Stimulated activated naive B cell treated with anti-CD40 and anti-IgM and Interleukin-4, amounts not matched to agents 10 μg/mL and 1 μg/mL and 100 μg/mL, for 72 hours (primary cell): Measurements from ENCODE around the gene MGMT.
A peak's percentile ranks its signal among the peaks of the same experiment; 100 is the strongest.

ENCODE experiments used
- ATAC-seq, 2 donors: fragments of 150-1000 bp; cut with Tn5 transposase; replicated peaks; 2 replicates each; pipeline ENCODE4 v1.10.0; 2021; ENCODE audit warnings: moderate library complexity in 1 of 2
- DNase-seq: peaks from one replicate; pipeline ENCODE4 v3.0.0; 2021
- H3K27ac Mint-ChIP-seq: one replicate; pipeline ENCODE4 v1.8.0; 2022; ENCODE audit warnings: mild to moderate bottlenecking, mixed read lengths
- H3K27me3 Mint-ChIP-seq, 2 donors: one replicate each; pipeline ENCODE4 v1.8.0; 2022; ENCODE audit warnings: mixed read lengths in 2 of 2
- H3K36me3 Mint-ChIP-seq, 2 donors: one replicate each; pipeline ENCODE4 v1.8.0; 2022; ENCODE audit warnings: mixed read lengths in 2 of 2, mild to moderate bottlenecking in 1 of 2
- H3K4me1 Mint-ChIP-seq, 2 donors: one replicate each; pipeline ENCODE4 v1.8.0; 2022; ENCODE audit warnings: mixed read lengths in 2 of 2, mild to moderate bottlenecking in 1 of 2
- H3K4me3 Mint-ChIP-seq, 2 donors: one replicate each; pipeline ENCODE4 v1.8.0; 2022; ENCODE audit warnings: mild to moderate bottlenecking in 2 of 2, mixed read lengths in 2 of 2, moderate library complexity in 1 of 2
- H3K9me3 Mint-ChIP-seq, 2 donors: one replicate each; pipeline ENCODE4 v1.8.0; 2022; ENCODE audit warnings: mixed read lengths in 2 of 2, mild to moderate bottlenecking in 1 of 2

The MGMT gene

GRCh38 chr10:129680661-129681344, 213.8 kb downstream of the MGMT start:
- ATAC-seq (no peak), DNase-seq (no peak)
- peaks cover 15% of the 10 kb centered on the region in 2 donors for H3K36me3 Mint-ChIP-seq
- H3K9me3 Mint-ChIP-seq, result peaks cover 0 to 3% of the 10 kb centered on the region in 2 donors
- H3K4me1 Mint-ChIP-seq, result peaks cover 6% of the 10 kb centered on the region in 2 donors
- H3K4me3 Mint-ChIP-seq, result no peak overlapping the region
- no peaks in the 10 kb centered on the region for H3K27me3 Mint-ChIP-seq
- H3K27ac Mint-ChIP-seq, result no peak overlapping the region

DNA sequence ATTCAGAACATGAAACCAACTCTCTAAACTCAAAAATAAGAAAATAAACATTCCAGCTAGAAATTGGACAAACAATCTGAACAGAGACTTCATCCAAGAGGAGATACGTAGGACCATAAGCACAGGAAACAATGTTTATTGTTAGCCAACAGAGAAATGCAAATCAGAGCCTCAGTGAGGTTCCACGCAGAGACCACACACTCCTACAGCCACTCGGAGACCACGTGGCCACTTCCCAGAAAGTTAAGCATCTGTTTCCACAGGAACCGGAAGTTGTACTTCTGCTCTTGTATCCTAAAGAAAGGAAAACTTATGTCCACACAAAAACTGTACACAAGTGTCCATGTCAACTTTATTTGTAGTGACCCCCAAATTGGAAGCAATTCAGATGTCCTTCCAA, 214.8 kb downstream of the MGMT start:
- H3K27me3 Mint-ChIP-seq, result no peaks in the 10 kb centered on the region
- peaks cover 0 to 3% of the 10 kb centered on the region in 2 donors for H3K9me3 Mint-ChIP-seq
- DNase-seq, result no peak
- peaks cover 10 to 12% of the 10 kb centered on the region in 2 donors for H3K36me3 Mint-ChIP-seq
- no peak for ATAC-seq
- H3K27ac Mint-ChIP-seq, result no peak overlapping the region
- H3K4me1 Mint-ChIP-seq, result peaks cover 0 to 2% of the 10 kb centered on the region in 2 donors
- no peak overlapping the region for H3K4me3 Mint-ChIP-seq

DNA sequence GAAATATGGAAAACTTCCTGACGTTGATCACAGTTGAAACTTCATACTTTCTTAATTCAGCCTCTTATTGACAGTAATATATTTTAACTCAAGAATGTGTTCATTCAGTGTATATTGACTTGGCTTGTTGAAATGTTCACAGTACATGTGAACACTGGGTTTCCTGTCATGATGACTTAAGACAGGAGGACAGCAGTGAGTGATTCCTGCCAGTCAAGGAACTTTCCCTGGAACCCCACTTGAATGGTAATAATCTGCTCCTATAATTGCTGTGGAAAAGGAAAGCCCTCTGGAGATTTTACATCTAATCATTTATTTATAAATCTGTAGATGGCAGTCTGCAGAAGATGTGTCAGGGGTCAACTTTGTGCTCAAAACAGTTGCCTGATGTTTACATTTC, 216.5 kb downstream of the MGMT start:
- Mint-ChIP-seq H3K27me3 (no peaks in the 10 kb centered on the region), H3K36me3 (peaks cover 9 to 10% of the 10 kb centered on the region in 2 donors), H3K4me3 (no peak overlapping the region), H3K27ac (no peak overlapping the region), H3K4me1 (peaks cover 0 to 2% of the 10 kb centered on the region in 2 donors), H3K9me3 (peaks cover 0 to 3% of the 10 kb centered on the region in 2 donors)
- DNase-seq (no peak), ATAC-seq (no peak)

DNA sequence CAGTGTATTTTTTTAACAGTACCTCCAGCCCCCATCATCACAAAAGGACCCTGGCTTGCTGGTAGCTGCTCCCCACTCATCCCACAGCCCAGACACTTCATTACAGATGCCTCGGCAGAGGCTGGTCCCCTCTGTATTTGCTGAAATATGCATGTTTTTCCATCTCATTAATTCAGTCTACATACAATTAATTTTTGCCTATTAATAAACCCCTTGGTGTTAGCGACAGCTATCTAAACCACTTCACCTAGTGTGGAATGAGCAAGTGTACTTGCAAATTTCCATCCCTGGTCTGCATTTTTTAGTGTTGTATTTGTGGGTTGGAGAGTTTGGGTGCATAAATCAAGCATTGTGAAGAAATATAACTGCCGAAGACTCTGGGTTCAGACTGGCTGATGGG, 216.9 kb downstream of the MGMT start:
- no peaks in the 10 kb centered on the region for H3K27me3 Mint-ChIP-seq
- H3K36me3 Mint-ChIP-seq, result peaks cover 9 to 10% of the 10 kb centered on the region in 2 donors
- no peak for DNase-seq
- no peak overlapping the region for H3K4me3 Mint-ChIP-seq
- ATAC-seq, result no peak
- H3K9me3 Mint-ChIP-seq, result peaks cover 0 to 3% of the 10 kb centered on the region in 2 donors
- H3K4me1 Mint-ChIP-seq, result peaks cover 0 to 2% of the 10 kb centered on the region in 2 donors
- no peak overlapping the region for H3K27ac Mint-ChIP-seq

DNA sequence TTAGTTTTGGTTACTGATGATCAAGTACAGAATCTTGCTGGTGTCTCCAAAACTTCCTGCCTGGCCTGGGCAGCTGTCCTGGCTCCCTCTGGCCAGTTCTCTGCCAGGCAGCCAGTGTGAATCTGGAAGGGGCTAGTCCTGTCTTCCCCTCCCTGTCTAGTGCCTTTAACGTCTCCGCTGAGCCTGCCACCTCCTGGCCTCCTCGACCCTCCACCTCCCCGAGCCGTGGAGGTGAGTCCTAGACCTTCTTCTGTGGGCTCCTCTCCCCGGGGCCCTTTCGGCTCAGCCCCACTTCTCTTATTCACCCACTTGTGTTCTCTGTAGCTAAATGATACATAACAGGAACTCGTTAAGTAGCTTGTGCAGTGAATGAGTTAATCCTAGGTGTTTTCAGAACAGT, 218.2 kb downstream of the MGMT start:
- Mint-ChIP-seq H3K27ac (no peak overlapping the region), H3K4me1 (peaks cover 0 to 2% of the 10 kb centered on the region in 2 donors), H3K36me3 (peaks cover 8 to 9% of the 10 kb centered on the region in 2 donors), H3K9me3 (peaks cover 0 to 3% of the 10 kb centered on the region in 2 donors), H3K4me3 (no peak overlapping the region), H3K27me3 (no peaks in the 10 kb centered on the region)
- ATAC-seq (no peak), DNase-seq (no peak)

- ATAC-seq (no peak), DNase-seq (no peak)
- Mint-ChIP-seq H3K36me3 (peaks cover 0 to 5% of the 10 kb centered on the region in 2 donors), H3K27me3 (no peaks in the 10 kb centered on the region), H3K4me3 (no peak overlapping the region), H3K9me3 (no peaks in the 10 kb centered on the region), H3K4me1 (peaks cover 2 to 6% of the 10 kb centered on the region in 2 donors), H3K27ac (no peak overlapping the region)
Observed at GRCh38 chr10:129689671-129690071, 222.6 kb downstream of the MGMT start.

DNA sequence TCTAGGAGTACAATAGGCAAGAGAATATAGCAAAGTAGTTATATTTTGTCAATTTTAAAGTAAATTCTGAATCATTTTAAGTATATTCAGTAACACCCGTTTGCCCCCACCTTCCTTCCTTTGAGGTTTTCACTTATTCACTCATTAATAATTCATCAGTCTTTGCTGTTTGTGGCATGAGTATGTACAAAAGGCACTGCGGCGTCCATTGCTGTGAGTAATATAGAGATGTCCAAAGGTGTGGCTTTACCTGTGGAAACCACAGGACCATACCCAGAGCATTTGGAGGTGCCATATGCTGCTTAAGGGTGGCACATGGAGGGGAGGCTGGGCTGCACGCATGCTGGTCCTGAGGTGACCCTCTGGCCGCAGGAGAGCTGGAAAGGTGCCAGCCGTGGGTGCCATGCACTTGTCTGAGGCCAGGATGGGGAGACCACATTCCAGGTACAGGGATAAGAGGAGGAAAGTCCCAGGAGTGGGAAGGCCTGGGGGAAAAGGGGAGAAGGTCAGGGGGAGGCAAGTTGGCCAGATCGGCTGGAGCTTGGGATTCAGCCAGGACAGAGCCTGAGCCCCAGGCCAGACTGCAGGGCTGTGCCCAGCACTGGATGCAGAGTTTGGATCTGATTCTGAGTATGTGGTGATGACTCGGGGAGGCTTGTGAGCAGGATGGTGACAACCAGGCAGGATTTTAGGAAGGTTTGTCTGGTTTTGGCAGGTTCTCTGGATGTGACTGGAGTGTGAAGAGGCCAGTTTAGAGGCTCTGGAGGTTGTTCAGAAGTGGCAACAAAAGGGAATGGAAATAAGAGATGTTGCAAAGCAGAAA, 223.4 kb downstream of the MGMT start:
- peak overlapping the region; percentile 63 for H3K27ac Mint-ChIP-seq
- no peaks in the 10 kb centered on the region for H3K27me3 Mint-ChIP-seq
- H3K36me3 Mint-ChIP-seq, result peaks cover 0 to 5% of the 10 kb centered on the region in 2 donors
- no peaks in the 10 kb centered on the region for H3K9me3 Mint-ChIP-seq
- DNase-seq (no peak), ATAC-seq (no peak)
- H3K4me3 Mint-ChIP-seq, result no peak overlapping the region
- H3K4me1 Mint-ChIP-seq, result peaks cover 2 to 6% of the 10 kb centered on the region in 2 donors

GRCh38 chr10:129692695-129693094, 225.7 kb downstream of the MGMT start:
- no peak for ATAC-seq
- Mint-ChIP-seq H3K36me3 (peaks cover 0 to 5% of the 10 kb centered on the region in 2 donors), H3K9me3 (no peaks in the 10 kb centered on the region), H3K27me3 (no peaks in the 10 kb centered on the region), H3K4me1 (peaks cover 2 to 6% of the 10 kb centered on the region in 2 donors), H3K4me3 (no peak overlapping the region), H3K27ac (no peak overlapping the region)
- DNase-seq, result no peak

DNA sequence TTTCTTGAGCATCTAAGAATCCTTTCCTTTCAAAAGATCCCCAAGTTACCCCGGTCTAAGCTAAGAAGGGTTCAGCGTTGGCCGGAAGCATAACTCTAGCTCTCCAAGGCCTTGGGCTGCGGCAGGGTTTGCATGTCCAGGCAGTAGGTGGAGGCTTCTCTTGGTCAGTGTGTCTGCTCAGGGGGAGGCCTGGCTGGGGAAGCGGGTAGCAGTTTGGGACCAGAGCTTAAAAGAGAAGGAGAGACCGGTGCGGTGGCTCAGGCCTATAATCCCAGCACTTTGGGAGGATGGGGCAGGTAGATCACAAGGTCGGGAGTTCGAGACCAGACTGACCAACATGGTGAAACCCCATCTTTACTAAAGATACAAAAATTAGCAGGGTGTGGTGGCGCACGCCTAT, 226.3 kb downstream of the MGMT start:
- no peaks in the 10 kb centered on the region for H3K9me3 Mint-ChIP-seq
- ATAC-seq (no peak), DNase-seq (no peak)
- no peaks in the 10 kb centered on the region for H3K27me3 Mint-ChIP-seq
- H3K4me1 Mint-ChIP-seq, result peaks cover 2 to 6% of the 10 kb centered on the region in 2 donors
- H3K4me3 Mint-ChIP-seq, result no peak overlapping the region
- peaks cover 0 to 7% of the 10 kb centered on the region in 2 donors for H3K36me3 Mint-ChIP-seq
- no peak overlapping the region for H3K27ac Mint-ChIP-seq

DNA sequence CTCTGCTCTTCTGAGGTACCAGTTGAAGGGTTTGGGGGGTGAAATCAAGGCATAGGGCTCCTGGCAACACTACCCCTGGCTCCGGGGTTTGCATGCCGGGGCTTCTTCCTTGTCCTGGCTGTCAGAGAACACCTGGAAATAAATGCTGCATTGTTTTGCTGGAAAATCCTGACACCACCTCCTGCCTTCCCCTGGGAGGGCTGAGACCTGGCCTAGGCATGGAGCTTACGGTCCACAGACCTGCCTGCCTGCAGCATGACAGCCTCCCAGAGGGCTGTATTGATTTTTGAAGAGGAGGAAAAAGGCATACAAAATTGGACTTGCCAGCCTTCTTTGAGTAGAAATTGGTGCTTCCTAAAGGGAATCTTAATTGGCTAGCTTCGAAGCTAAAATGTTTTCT, 227.1 kb downstream of the MGMT start:
- DNase-seq (no peak), ATAC-seq (no peak)
- Mint-ChIP-seq H3K9me3 (no peaks in the 10 kb centered on the region), H3K4me3 (no peak overlapping the region), H3K27ac (no peak overlapping the region), H3K36me3 (peaks cover 0 to 7% of the 10 kb centered on the region in 2 donors), H3K27me3 (no peaks in the 10 kb centered on the region), H3K4me1 (peaks cover 2 to 6% of the 10 kb centered on the region in 2 donors)

DNA sequence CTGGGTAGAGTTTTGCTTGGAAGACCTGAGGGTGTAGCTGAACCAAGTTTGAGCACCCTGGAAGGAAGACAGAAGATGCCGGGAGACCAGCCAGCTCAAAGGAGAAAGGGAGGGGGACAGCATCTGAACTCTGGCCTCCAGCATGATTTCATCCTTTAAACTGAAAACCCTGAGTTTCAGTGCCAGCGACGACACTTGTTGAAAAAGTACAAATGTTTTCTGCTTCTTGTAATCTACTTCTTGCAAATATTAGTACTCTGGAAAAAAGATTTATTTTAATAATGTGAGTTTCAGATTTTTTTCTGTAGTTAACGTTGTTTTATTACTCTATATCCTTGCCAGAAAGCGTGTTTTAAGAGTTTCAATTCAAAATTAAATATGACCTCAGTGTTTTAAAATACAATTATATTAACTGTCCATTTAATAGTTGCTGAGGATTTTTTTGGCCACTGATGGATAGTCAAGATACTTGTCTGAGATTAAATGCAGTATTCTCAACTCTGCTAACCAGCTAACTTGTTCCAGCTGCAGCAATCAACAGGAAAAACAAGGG, 227.7 kb downstream of the MGMT start:
- H3K36me3 Mint-ChIP-seq, result peaks cover 0 to 7% of the 10 kb centered on the region in 2 donors
- peaks cover 2 to 6% of the 10 kb centered on the region in 2 donors for H3K4me1 Mint-ChIP-seq
- no peak overlapping the region for H3K27ac Mint-ChIP-seq
- no peak for ATAC-seq
- H3K27me3 Mint-ChIP-seq, result no peaks in the 10 kb centered on the region
- no peak overlapping the region for H3K4me3 Mint-ChIP-seq
- no peaks in the 10 kb centered on the region for H3K9me3 Mint-ChIP-seq
- no peak for DNase-seq

DNA sequence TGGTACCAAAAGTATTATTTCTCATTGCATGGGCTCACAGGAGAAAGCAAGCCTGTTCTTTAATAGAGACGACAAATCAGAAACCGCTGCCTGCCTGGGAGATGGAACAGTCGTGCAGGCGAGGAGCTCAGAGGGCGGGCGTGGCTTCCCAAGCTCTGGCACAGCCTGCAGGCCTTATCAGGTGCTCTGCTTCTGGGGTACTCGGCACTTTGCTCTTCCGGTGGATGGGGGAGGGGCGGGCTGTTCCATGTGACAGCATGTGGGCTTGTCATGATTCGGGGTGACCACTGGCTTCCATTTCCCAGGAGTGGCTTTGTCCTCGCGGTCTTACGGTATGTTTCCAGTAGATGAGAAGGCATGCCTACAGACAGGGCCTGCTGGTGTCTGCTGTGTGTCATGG, 228.6 kb downstream of the MGMT start:
- ATAC-seq, result no peak
- no peak for DNase-seq
- Mint-ChIP-seq H3K27me3 (no peaks in the 10 kb centered on the region), H3K4me1 (peaks cover 2 to 6% of the 10 kb centered on the region in 2 donors), H3K36me3 (peaks cover 3 to 8% of the 10 kb centered on the region in 2 donors), H3K4me3 (no peak overlapping the region), H3K27ac (no peak overlapping the region), H3K9me3 (no peaks in the 10 kb centered on the region)

GRCh38 chr10:129696636-129697035, 229.6 kb downstream of the MGMT start:
- no peak for DNase-seq
- Mint-ChIP-seq H3K4me1 (no peaks in the 10 kb centered on the region), H3K27me3 (no peaks in the 10 kb centered on the region), H3K27ac (no peak overlapping the region), H3K4me3 (no peak overlapping the region), H3K9me3 (no peaks in the 10 kb centered on the region), H3K36me3 (peaks cover 3 to 7% of the 10 kb centered on the region in 2 donors)
- ATAC-seq, result no peak

GRCh38 chr10:129697463-129698247, 230.6 kb downstream of the MGMT start:
- peaks cover 3 to 8% of the 10 kb centered on the region in 2 donors for H3K36me3 Mint-ChIP-seq
- no peaks in the 10 kb centered on the region for H3K27me3 Mint-ChIP-seq
- ATAC-seq (no peak), DNase-seq (no peak)
- H3K27ac Mint-ChIP-seq, result no peak overlapping the region
- H3K4me1 Mint-ChIP-seq, result peaks cover 5 to 6% of the 10 kb centered on the region in 2 donors
- no peaks in the 10 kb centered on the region for H3K9me3 Mint-ChIP-seq
- H3K4me3 Mint-ChIP-seq, result no peak overlapping the region
